ENCODE data around the gene JADE1.
A peak's percentile ranks its signal among the peaks of the same experiment; 100 is the strongest.

The JADE1 gene

GRCh38 chr4:128820671-128821070 lies 11.2 kb downstream of the JADE1 start:
- peaks cover 25% of the 10 kb centered on the region for H3K4me1 Mint-ChIP-seq

GRCh38 chr4:128821151-128821550 lies 11.7 kb downstream of the JADE1 start:
- Mint-ChIP-seq H3K4me3 (no peak overlapping the region), H3K9me3 (no peaks in the 10 kb centered on the region), H3K36me3 (ENCODE audit: low read depth) (peaks cover 24% of the 10 kb centered on the region), H3K4me1 (peaks cover 28% of the 10 kb centered on the region), H3K27ac (peak overlapping the region; percentile 27), H3K27me3 (ENCODE audit: low read depth, poor library complexity) (peaks cover 3% of the 10 kb centered on the region)
- no peak for TF ChIP-seq CTCF (IDR thresholded peaks at IDR 0.05)
- no peak for DNase-seq

More at GRCh38 chr4:128820671-128821070, 11.2 kb downstream of the JADE1 start:
- Mint-ChIP-seq H3K36me3 (ENCODE audit: low read depth) (peaks cover 24% of the 10 kb centered on the region), H3K27ac (peak overlapping the region; percentile 27), H3K4me3 (no peak overlapping the region), H3K27me3 (ENCODE audit: low read depth, poor library complexity) (peaks cover 3% of the 10 kb centered on the region), H3K9me3 (no peaks in the 10 kb centered on the region)
- TF ChIP-seq CTCF (IDR thresholded peaks at IDR 0.05): no peak
- no peak for DNase-seq

GRCh38 chr4:128823025-128823661 lies 13.6 kb downstream of the JADE1 start:
- no peaks in the 10 kb centered on the region for H3K27me3 Mint-ChIP-seq (ENCODE audit: low read depth, poor library complexity)
- H3K9me3 Mint-ChIP-seq: no peaks in the 10 kb centered on the region
- H3K4me1 Mint-ChIP-seq: peaks cover 40% of the 10 kb centered on the region
- no peak for TF ChIP-seq CTCF (IDR thresholded peaks at IDR 0.05)
- H3K4me3 Mint-ChIP-seq: no peak overlapping the region
- H3K36me3 Mint-ChIP-seq (ENCODE audit: low read depth): peaks cover 22% of the 10 kb centered on the region
- no peak for DNase-seq
- no peak overlapping the region for H3K27ac Mint-ChIP-seq

GRCh38 chr4:128825226-128825625 lies 15.7 kb downstream of the JADE1 start:
- no peaks in the 10 kb centered on the region for H3K27me3 Mint-ChIP-seq (ENCODE audit: low read depth, poor library complexity)
- no peak overlapping the region for H3K4me3 Mint-ChIP-seq
- peaks cover 26% of the 10 kb centered on the region for H3K36me3 Mint-ChIP-seq (ENCODE audit: low read depth)
- H3K27ac Mint-ChIP-seq: peak overlapping the region; percentile 37
- TF ChIP-seq CTCF (IDR thresholded peaks at IDR 0.05): no peak
- H3K4me1 Mint-ChIP-seq: peaks cover 28% of the 10 kb centered on the region
- no peaks in the 10 kb centered on the region for H3K9me3 Mint-ChIP-seq
- DNase-seq: no peak

- H3K27ac Mint-ChIP-seq: no peak overlapping the region
- TF ChIP-seq CTCF (IDR thresholded peaks at IDR 0.05): no peak
- DNase-seq: no peak
- no peaks in the 10 kb centered on the region for H3K9me3 Mint-ChIP-seq
- H3K4me1 Mint-ChIP-seq: peaks cover 49% of the 10 kb centered on the region
- no peak overlapping the region for H3K4me3 Mint-ChIP-seq
- no peaks in the 10 kb centered on the region for H3K27me3 Mint-ChIP-seq (ENCODE audit: low read depth, poor library complexity)
- peaks cover 23% of the 10 kb centered on the region for H3K36me3 Mint-ChIP-seq (ENCODE audit: low read depth)
These were observed 17.8 kb downstream of the JADE1 start for GRCh38 chr4:128827296-128827695.

DNA sequence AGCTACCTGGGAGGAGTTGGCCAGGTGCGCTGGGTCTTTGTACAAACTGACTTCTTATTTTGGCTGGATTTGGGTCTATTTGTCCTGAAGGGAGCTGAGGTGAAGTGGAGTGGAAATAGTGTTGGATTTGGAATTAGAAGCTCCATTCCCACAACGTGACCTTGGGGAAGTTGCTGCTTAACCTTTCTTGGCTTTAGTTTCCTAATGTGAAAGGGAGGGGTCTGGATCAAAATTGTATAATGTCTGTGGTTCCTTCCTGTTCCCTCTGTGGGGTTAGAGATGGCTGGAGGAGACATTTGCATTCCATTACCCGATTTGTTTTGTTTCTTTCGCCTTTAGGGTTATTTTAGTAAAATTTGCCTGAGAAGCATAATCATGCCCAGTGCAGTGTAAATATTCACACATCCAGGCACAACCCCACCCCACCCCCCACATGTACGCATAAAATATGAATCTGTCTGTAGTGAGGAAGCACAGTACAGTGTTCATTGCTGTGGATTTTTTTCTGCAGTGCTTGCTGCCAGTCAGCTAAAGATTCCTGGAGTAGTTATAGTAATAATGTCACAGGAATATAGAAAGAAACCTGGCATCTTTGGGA lies 21.5 kb downstream of the JADE1 start:
- Mint-ChIP-seq H3K27ac (no peak overlapping the region), H3K36me3 (ENCODE audit: low read depth) (peaks cover 40% of the 10 kb centered on the region), H3K4me1 (peaks cover 47% of the 10 kb centered on the region), H3K27me3 (ENCODE audit: low read depth, poor library complexity) (no peaks in the 10 kb centered on the region), H3K9me3 (no peaks in the 10 kb centered on the region), H3K4me3 (no peak overlapping the region)
- no peak for TF ChIP-seq CTCF (IDR thresholded peaks at IDR 0.05)
- no peak for DNase-seq
